NT2/D1 (cell line): ENCODE results near the gene SELP.

ENCODE experiments used
- YY1 ChIP-seq: IDR thresholded peaks from 2 replicates; pipeline ENCODE4 v1.6.1; 2011; ENCODE audit not compliant: insufficient read length, insufficient read depth
- ZNF274 ChIP-seq: IDR thresholded peaks from 2 replicates; pipeline ENCODE4 v1.6.1; 2011; ENCODE audit warnings: mild to moderate bottlenecking, low read depth, low read length

- TF ChIP-seq ZNF274 (no peak), YY1 (no peak)
These were observed 49.8 kb upstream of the SELP start for GRCh38 chr1:169679692-169680091.
